Naive thymus-derived CD8-positive, alpha-beta T cell (primary cell): ENCODE data around the gene RPP25L. TPM values are rescaled to one million over a fixed set of nuclear protein-coding genes. Genes with fewer than 3 reads are reported as not detected.

Experiments
- ATAC-seq, 2 donors: fragments of 150-1000 bp; cut with Tn5 transposase in 1 of 2; sonication (Bioruptor Pico), chemical (Tn5 transposase) in 1 of 2; 1 replicate in 1 of 2; 2 replicates in 1 of 2; pipeline ENCODE4 v1.10.0; 2021; ENCODE audit warnings: mild to moderate bottlenecking in 2 of 2, moderate library complexity in 2 of 2
- POLR2A ChIA-PET: fragments of 350-600 bp; sonication (Branson Sonifier 250); formaldehyde crosslinking; loops from one replicate; lab custom pipeline; 2021; ENCODE audit warnings: antibody characterized with exemption; lab: Charles Lee
- DNase-seq, 10 donors: peaks; one replicate each; pipeline versions ENCODE4 v3.0.0 to v3.0.0-alpha.2; 2020 to 2022
- H3K27ac Mint-ChIP-seq, 10 donors: one replicate each; pipeline ENCODE4 v1.8.0; 2020 to 2022; ENCODE audit warnings: mild to moderate bottlenecking in 10 of 10, mixed read lengths in 10 of 10, moderate library complexity in 4 of 10, inconsistent platforms in 1 of 10
- H3K27me3 Mint-ChIP-seq, 5 donors: one replicate each; pipeline ENCODE4 v1.8.0; 2021 to 2022; ENCODE audit warnings: mixed read lengths in 5 of 5
- H3K36me3 Mint-ChIP-seq, 3 donors: one replicate each; pipeline ENCODE4 v1.8.0; 2020 to 2022; ENCODE audit warnings: mixed read lengths in 3 of 3, mild to moderate bottlenecking in 2 of 3, inconsistent platforms in 1 of 3
- H3K4me1 Mint-ChIP-seq, 4 donors: one replicate each; pipeline ENCODE4 v1.8.0; 2021 to 2022; ENCODE audit warnings: mixed read lengths in 4 of 4
- H3K4me3 Mint-ChIP-seq, 10 donors: one replicate each; pipeline ENCODE4 v1.8.0; 2020 to 2022; ENCODE audit warnings: mild to moderate bottlenecking in 10 of 10, mixed read lengths in 10 of 10, moderate library complexity in 6 of 10, inconsistent platforms in 1 of 10
- H3K9me3 Mint-ChIP-seq, 9 donors: one replicate each; pipeline ENCODE4 v1.8.0; 2020 to 2022; ENCODE audit warnings: mixed read lengths in 9 of 9, mild to moderate bottlenecking in 3 of 9, inconsistent platforms in 1 of 9, moderate library complexity in 1 of 9
- polyA plus RNA-seq, 3 donors: library from polyadenylated mRNA; unstranded; fragments of 300-500 nt; fragmentation: Illumina TruSeq; gene quantifications; one replicate each; pipeline ENCODE4 v1.2.3, GENCODE V29; 2021
- total RNA-seq, 8 experiments: library from RNA in 2 of 8; stranded (reverse) in 2 of 8; gene quantifications; one replicate each; pipeline ENCODE4 v1.2.3 and lab custom pipeline; 2021 to 2026

Gene RPP25L
- total and polyA plus RNA-seq, 5 experiments from 2014 or later = 20.5 to 51.7 (median 28.7) TPM

- Mint-ChIP-seq H3K27me3 (no peaks in the 10 kb centered on the region), H3K36me3 (peaks cover 0 to 4% (median 0%) of the 10 kb centered on the region in 3 donors), H3K4me1 (peaks cover 20 to 42% (median 34%) of the 10 kb centered on the region in 4 donors), H3K27ac (peak overlapping the region; percentile 63 to 95 (median 89)), H3K4me3 (peak overlapping the region; percentile 82 to 93 (median 90)), H3K9me3 (no peaks in the 10 kb centered on the region)
- POLR2A ChIA-PET = interaction anchor here (0.6 to 5.5 kb wide), 14 partner anchors 9 to 1020 kb away, joined by 3 to 55 read pairs (median 8); partner anchors contain the start of genes CCL27, DCTN3, GALT and IL11RA
- DNase-seq = no peak
- ATAC-seq = no peak
These were observed 25.0 kb upstream of the RPP25L start for GRCh38 chr9:34636791-34637355.

DNA sequence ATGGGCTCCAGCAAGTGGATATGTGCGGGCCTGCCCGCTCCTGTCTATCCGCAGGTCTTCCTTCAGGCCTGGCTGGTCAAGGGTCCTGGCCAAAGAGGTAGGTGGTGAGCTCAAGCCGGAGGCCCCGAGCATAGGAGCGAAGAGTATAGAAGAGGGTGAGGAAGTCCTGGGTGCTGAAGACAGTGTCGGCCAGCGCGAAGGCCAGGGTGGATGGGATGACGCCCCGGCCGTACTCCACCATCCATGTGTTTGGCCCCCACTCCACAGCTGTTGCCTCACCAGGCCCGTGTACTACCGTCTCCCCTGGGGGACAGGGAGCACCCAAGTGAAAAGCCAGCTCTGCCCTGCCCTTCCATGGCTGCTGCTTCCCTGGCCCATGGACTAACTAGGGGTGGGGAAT is 23.7 kb upstream of the RPP25L start:
- H3K4me3 Mint-ChIP-seq = peak overlapping the region in 9 of 10 donors; percentile 14 to 86 (median 49)
- no peaks in the 10 kb centered on the region for H3K9me3 Mint-ChIP-seq
- peak overlapping the region in 2 of 10 donors; percentile 4 to 73 for H3K27ac Mint-ChIP-seq
- H3K27me3 Mint-ChIP-seq = peaks cover 0 to 4% (median 0%) of the 10 kb centered on the region in 5 donors
- POLR2A ChIA-PET = interaction anchor here (0.6 to 5.5 kb wide), 6 partner anchors 11 to 603 kb away, joined by 3 to 51 read pairs (median 14); partner anchors contain the start of genes CCL27, DCTN3, GALT and RPP25L
- DNase-seq = no peak
- no peak for ATAC-seq
- peaks cover 20 to 42% (median 34%) of the 10 kb centered on the region in 4 donors for H3K4me1 Mint-ChIP-seq
- H3K36me3 Mint-ChIP-seq = peaks cover 0 to 4% (median 0%) of the 10 kb centered on the region in 3 donors

DNA sequence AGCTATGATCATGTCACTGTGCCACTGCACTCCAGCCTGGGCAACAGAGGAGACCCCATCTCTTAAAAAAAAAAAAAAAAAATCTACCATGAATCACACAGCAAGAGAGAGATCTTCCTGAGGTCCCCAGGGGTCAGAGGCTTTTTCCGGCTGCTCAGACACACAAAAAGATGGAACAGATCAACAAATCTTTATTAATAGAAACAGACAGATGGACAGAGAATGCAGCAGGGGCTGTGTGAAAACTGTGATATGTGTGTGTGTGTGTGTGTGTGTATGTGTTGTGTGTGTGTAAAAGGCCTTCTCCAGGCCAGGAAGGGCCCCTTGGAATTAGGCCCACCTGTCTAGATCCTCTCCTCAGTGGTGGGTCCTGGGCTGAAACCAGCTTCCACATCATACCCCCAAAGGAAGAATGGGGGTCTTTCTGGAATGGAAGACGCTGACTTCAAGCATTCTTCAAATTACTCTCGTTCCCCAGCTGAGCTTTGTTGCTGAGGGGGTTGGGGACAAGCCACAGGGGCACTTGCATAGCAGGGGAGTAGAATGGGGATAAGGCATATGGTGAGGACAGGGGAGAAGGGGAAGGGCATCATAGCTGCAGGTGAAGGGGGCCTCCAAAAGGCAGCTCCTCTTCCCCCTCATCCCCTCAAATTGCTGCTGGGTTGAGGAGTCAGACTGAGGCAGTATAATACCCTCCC is 22.8 kb upstream of the RPP25L start:
- peaks cover 0 to 12% (median 3%) of the 10 kb centered on the region in 5 donors for H3K27me3 Mint-ChIP-seq
- peaks cover 0 to 4% (median 0%) of the 10 kb centered on the region in 3 donors for H3K36me3 Mint-ChIP-seq
- DNase-seq (no peak), ATAC-seq (no peak)
- POLR2A ChIA-PET = interaction anchor here (0.6 to 5.5 kb wide), 7 partner anchors 12 to 602 kb away, joined by 3 to 51 read pairs (median 6); partner anchors contain the start of genes DCTN3, GALT and RPP25L
- peak overlapping the region in 3 of 10 donors; percentile 18 to 67 (median 49) for H3K4me3 Mint-ChIP-seq
- peak overlapping the region in 2 of 10 donors; percentile 20 to 25 for H3K27ac Mint-ChIP-seq
- H3K4me1 Mint-ChIP-seq = peaks cover 23 to 42% (median 36%) of the 10 kb centered on the region in 4 donors
- no peaks in the 10 kb centered on the region for H3K9me3 Mint-ChIP-seq

- DNase-seq (peak; percentile 61 to 86 (median 74)), ATAC-seq (peak; percentile 17 to 26)
- Mint-ChIP-seq H3K27ac (peak overlapping the region in 3 of 10 donors; percentile 1 to 8 (median 2)), H3K9me3 (no peaks in the 10 kb centered on the region), H3K36me3 (peaks cover 0 to 4% (median 0%) of the 10 kb centered on the region in 3 donors), H3K4me3 (peak overlapping the region in 3 of 10 donors; percentile 8 to 55 (median 24)), H3K4me1 (peaks cover 26 to 49% (median 40%) of the 10 kb centered on the region in 4 donors), H3K27me3 (peaks cover 2 to 19% (median 10%) of the 10 kb centered on the region in 5 donors)
- POLR2A ChIA-PET = interaction anchor here (1.5 to 5.5 kb wide), 4 partner anchors 11 to 22 kb away, joined by 3 to 51 read pairs (median 12); partner anchors contain the start of genes DCTN3, GALT and RPP25L
These were observed 22.1 kb upstream of the RPP25L start for GRCh38 chr9:34633851-34634550.

DNA sequence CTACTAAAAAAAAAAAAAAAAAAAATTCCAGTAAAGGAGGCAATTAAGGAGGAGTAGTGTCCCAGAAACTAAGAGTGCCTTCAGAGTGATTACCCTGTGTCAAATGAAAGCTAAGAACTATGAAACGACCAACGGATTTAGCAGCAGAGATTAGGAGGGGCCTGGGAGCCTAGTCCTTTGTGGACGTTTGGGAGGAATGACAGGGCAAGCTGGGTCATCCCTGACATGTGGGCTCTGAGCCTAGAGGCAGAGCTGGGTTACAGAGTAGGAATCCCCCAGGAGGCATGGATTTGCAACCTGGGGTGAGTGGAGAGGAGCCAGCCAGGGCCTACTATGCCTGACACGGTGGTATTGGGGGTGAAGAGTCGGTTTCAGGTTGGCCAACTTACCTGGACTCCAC is 21.3 kb upstream of the RPP25L start:
- Mint-ChIP-seq H3K27ac (peak overlapping the region in 1 of 10 donors; percentile 38), H3K9me3 (no peaks in the 10 kb centered on the region), H3K4me3 (no peak overlapping the region), H3K4me1 (peaks cover 27 to 48% (median 38%) of the 10 kb centered on the region in 4 donors), H3K36me3 (peaks cover 0 to 7% (median 0%) of the 10 kb centered on the region in 3 donors), H3K27me3 (peaks cover 6 to 28% (median 16%) of the 10 kb centered on the region in 5 donors)
- POLR2A ChIA-PET = interaction anchor here (0.7 to 5.5 kb wide), 5 partner anchors 11 to 60 kb away, joined by 3 to 51 read pairs (median 6); partner anchors contain the start of genes DCTN3, GALT and RPP25L
- ATAC-seq (no peak), DNase-seq (no peak)

DNA sequence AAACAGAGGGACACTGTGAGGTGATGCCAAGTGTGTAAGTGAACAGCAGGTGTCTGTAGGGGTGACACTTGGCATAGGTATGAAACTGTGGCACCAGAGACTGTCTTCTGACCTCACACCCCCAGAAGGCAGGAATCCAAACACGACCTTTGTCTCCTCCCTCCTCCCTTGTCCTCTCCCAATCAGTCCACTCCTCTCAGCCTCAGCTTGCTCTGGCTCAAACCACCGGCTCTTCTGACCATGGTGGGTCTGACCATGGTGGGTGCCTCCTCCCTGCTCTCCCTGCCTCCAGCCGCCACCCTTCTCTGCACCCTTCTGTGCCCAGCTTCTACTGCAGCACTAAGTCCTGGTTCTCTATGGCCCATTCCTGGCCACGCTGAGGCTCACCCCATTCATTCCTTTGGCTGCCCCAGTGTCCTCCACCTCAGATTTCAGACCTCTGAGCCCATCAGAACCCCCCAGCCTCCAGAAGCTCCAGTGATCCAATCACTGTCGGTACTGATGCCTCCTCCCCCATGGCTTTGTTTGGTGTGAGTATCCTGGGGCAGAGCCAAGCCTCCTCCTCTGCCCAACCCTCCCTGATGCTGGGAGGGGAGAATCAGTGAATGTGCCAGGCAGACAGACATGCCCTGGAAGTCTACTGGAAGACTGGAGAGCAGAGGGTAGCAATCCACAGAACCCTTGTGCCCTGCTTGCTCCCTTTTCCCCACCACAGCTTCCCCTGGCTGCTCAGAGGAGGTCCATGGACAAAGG is 18.7 kb upstream of the RPP25L start:
- Mint-ChIP-seq H3K9me3 (no peaks in the 10 kb centered on the region), H3K27ac (peak overlapping the region in 3 of 10 donors; percentile 13 to 80 (median 33)), H3K36me3 (peaks cover 0 to 7% (median 0%) of the 10 kb centered on the region in 3 donors), H3K4me3 (peak overlapping the region in 6 of 10 donors; percentile 24 to 89 (median 69)), H3K4me1 (peaks cover 18 to 38% (median 25%) of the 10 kb centered on the region in 4 donors), H3K27me3 (peaks cover 18 to 54% (median 39%) of the 10 kb centered on the region in 5 donors)
- POLR2A ChIA-PET = interaction anchor here (1.9 kb wide), 1 partner anchor 18 kb away, joined by 7 read pairs; the partner anchor contains the start of gene RPP25L
- no peak for DNase-seq
- ATAC-seq = no peak

- Mint-ChIP-seq H3K9me3 (no peaks in the 10 kb centered on the region), H3K27me3 (peaks cover 18 to 63% (median 45%) of the 10 kb centered on the region in 5 donors), H3K27ac (peak overlapping the region in 1 of 10 donors; percentile 80), H3K36me3 (peaks cover 0 to 3% (median 0%) of the 10 kb centered on the region in 3 donors), H3K4me1 (peaks cover 14 to 29% (median 22%) of the 10 kb centered on the region in 4 donors), H3K4me3 (peak overlapping the region; percentile 73 to 89 (median 82))
- POLR2A ChIA-PET = interaction anchor here (1.0 to 1.3 kb wide), 4 partner anchors 9 to 16 kb away, joined by 3 to 6 read pairs (median 4); partner anchors contain the start of genes DCTN3 and SIGMAR1
- ATAC-seq (no peak), DNase-seq (no peak)
These were observed 17.6 kb upstream of the RPP25L start for GRCh38 chr9:34629491-34629808.

DNA sequence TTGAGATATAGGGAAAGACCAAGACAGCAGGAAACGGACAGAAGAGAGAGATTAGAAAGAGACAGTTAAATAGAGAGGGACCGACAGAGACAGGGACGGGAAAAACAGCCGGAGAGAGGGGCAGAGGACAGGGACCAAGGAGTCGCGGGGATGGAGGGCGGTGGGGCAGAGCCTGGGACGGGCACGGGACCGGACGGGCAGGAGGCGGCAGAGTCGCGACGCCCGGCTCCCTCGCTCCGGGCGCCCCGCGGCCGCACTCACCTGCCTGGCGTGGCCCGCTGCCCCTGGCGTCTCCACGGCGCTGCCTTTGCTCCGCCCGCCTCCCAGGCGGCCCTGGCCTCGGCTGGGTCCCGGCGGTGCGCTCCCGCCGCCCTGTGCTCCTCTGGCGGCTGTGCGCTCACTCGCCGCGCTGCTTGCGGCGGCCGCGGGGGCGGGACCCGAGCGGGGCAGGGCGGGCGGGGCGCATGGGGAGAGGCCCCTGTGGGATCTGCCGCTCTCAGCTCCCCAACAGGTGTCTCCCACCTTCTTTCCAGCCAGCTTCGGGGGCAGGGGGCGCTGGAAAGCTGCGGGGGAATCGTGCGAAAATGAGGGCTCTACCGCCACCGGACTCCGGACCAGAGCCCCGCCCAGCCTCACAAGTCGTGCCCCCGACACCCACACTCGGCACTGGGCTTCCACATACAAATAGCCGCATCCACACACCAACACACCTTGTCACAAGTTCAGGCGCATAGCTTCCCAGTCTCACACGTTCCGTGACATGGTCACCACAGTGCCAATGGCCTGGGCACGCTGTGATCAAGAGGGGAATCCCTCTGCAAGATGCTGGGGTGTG is 17.0 kb upstream of the RPP25L start, which contains the start of gene ARID3C:
TSS of gene ARID3C (minus strand) at position 411 of the 835 bp plus-strand sequence. CDS start 1,052 bp downstream, outside the sequence.
- peak within 1 kb of the TSS; percentile 78 to 95 (median 86) for H3K4me3 Mint-ChIP-seq
- peaks cover 22 to 66% (median 47%) of the 10 kb centered on the region in 5 donors for H3K27me3 Mint-ChIP-seq
- DNase-seq (peak in 4 of 10 donors; percentile 29 to 55 (median 42)), ATAC-seq (peak; percentile 89)
- no peaks in the 10 kb centered on the region for H3K9me3 Mint-ChIP-seq
- peaks cover 19 to 27% (median 22%) of the 10 kb centered on the region in 4 donors for H3K4me1 Mint-ChIP-seq
- peaks cover 0 to 3% (median 0%) of the 10 kb centered on the region in 3 donors for H3K36me3 Mint-ChIP-seq
- peak within 1 kb of the TSS in 6 of 10 donors; percentile 16 to 80 (median 48) for H3K27ac Mint-ChIP-seq
- POLR2A ChIA-PET = interaction anchor here (0.6 to 1.3 kb wide), 6 partner anchors 8 to 1136 kb away, joined by 3 to 6 read pairs (median 4); partner anchors contain the start of genes DCTN3 and SIGMAR1

GRCh38 chr9:34627716-34628655 is 16.1 kb upstream of the RPP25L start:
- Mint-ChIP-seq H3K27me3 (peaks cover 26 to 75% (median 53%) of the 10 kb centered on the region in 5 donors), H3K4me3 (peak overlapping the region; percentile 70 to 95 (median 85)), H3K27ac (peak overlapping the region in 6 of 10 donors; percentile 3 to 75 (median 34)), H3K4me1 (peaks cover 21 to 32% (median 25%) of the 10 kb centered on the region in 4 donors), H3K9me3 (peaks cover 0 to 2% (median 0%) of the 10 kb centered on the region in 9 donors), H3K36me3 (peaks cover 0 to 3% (median 0%) of the 10 kb centered on the region in 3 donors)
- no peak for DNase-seq
- POLR2A ChIA-PET = interaction anchor here (0.6 to 1.3 kb wide), 3 partner anchors 9 to 1137 kb away, joined by 3 to 4 read pairs (median 3); partner anchors contain the start of gene SIGMAR1
- ATAC-seq = peak in 1 of 2 donors; percentile 5
